LNCAP (cell line): Measurements from ENCODE around the gene PLEKHA1.

ENCODE experiments used
- TF ChIP-seq, protein P1 (sequence below): fragments of 450-650 bp; IDR thresholded peaks from 2 replicates; pipeline ENCODE4 v1.5.1; 2017; ENCODE audit warnings: mild to moderate bottlenecking

Gene PLEKHA1

DNA sequence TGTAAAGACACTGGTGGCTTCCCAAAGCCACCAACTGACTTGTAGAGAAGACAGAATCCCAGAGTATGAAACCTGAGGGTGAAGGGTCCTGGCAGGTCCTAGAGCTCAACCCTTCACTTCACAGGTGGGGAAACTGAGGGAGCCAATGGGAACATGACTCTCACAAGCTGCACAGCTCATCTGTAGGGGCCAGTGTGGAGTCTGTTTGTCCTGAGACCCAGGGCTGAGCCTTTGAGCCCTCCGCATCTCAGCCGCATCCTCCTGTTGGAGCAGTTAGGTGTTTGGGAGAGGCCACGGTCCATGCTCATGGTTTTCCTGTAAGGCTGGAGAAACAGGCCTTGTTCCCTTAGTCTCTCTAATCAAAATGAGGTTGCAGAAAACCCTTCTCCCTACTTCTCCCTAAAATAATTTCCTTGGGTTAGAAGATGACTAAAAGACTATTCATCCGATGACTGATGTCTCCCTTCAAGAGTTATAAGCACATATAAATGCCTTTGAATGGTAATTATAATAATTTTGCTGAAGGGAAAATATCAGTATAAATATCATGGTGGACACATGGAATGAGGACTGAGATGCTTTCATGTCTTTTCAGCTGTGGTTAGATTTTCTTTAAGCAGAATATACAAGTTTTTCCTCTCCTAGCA, 97.1 kb downstream of the PLEKHA1 start:
- TF ChIP-seq, protein P1, sequence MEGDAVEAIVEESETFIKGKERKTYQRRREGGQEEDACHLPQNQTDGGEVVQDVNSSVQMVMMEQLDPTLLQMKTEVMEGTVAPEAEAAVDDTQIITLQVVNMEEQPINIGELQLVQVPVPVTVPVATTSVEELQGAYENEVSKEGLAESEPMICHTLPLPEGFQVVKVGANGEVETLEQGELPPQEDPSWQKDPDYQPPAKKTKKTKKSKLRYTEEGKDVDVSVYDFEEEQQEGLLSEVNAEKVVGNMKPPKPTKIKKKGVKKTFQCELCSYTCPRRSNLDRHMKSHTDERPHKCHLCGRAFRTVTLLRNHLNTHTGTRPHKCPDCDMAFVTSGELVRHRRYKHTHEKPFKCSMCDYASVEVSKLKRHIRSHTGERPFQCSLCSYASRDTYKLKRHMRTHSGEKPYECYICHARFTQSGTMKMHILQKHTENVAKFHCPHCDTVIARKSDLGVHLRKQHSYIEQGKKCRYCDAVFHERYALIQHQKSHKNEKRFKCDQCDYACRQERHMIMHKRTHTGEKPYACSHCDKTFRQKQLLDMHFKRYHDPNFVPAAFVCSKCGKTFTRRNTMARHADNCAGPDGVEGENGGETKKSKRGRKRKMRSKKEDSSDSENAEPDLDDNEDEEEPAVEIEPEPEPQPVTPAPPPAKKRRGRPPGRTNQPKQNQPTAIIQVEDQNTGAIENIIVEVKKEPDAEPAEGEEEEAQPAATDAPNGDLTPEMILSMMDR, result no peak

DNA sequence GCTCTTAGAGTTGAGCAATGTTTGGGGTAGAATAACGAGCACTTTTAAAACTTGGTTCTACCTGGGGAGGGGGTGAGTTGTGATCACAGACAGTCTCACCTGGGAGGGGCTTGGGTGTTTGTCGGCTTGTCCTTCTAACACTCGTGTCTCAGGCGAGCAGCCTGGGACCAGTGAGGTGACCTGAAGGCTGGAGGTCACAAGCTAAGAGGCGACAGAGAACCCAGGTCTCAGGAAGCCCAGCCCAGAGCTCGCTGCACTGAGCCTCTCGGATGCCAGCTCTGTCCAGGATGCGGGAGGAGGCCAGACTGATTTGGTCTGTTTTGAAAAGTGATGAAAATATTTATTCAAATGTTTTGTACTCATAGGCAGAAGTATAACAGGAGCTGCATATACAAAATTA, 98.6 kb downstream of the PLEKHA1 start:
- TF ChIP-seq, protein P1, result no peak

DNA sequence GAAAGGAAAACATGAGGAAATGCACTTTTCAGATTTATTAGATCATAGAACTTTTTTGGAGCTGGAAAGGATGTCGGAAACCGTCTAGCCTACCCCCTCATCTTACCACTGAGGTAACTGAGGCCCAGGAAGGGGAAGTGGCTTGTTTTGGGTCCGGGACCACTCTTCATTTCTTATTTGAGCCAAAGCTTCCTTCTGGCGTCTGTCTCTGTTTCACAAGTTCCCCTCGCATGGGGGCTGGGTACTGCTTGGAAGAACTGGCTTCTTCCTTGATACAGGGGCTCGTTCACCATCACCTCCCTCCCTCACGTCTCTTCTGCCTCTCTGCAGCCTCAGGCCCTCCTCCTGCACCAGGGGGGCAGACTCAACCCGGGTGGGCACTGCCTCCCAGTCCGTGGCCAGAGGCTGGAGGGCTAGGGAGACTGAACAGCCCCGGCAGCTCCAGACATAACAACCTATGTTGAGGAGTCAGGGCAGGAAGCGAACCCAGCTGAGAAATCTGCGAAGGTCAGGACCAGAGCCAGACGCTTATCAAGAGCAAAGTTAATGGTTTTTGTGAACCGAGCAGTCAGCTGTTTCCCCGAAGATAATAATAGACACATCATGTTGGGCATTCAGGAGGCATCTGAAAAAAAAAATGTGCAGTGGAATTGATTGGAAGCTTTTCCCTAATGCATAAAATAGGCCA, 99.8 kb downstream of the PLEKHA1 start:
- TF ChIP-seq, protein P1, result no peak

DNA sequence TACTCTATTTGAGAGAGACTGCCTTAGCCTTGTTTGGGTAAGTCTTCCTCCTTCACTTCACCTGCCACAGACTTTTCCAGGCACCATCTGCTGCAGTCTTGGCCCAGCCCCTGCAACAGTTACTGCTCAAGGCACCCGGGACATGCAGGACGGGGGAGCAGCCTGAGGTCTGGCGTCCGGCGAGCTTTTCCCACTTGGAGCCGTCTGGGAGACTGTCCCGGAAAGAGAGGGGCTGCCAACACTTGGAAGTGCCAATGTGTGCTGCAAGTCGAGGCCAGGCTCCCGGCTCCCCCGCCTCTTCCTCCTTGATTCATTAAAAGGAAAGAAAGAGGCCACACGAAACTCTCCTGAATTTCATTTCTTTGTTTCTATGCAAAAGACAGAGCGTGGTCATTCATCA, 100.6 kb downstream of the PLEKHA1 start:
- TF ChIP-seq, protein P1, result no peak

DNA sequence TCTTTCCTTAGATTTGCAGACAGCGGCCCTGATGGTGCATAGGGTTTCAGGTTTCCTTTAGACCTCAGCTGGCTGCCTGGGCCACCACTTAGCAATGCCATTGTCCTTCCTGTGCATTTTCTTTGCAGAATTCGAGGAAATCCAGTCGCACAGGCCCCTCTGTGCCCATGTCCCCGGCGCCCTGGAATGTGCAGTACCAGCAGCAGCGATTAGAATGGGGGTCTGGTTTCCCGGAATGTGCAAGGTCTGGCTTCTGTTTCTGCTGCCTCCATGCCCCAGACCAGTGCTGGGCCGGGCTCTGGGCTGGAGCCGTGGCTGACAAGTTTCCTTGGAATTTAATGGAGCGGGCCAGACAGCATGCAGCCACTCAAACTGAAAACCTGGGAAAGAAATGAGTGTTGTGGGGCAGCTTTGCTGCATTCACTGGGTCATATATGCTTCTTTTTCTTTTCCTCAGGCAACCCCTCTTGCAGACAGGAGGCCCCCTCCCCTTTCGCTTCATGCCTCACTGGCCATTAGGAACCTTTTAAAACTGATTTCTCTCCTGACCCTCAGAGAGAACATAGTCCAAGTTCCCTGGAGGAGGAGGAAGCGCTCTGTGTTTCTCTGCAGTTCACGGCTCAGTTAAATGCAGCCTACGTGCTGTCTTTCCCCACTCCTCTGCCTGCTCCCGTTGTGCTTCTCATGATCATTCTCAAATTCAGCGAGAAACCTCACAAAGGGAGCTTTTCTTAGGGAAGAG, 101.3 kb downstream of the PLEKHA1 start:
- TF ChIP-seq, protein P1, result no peak

DNA sequence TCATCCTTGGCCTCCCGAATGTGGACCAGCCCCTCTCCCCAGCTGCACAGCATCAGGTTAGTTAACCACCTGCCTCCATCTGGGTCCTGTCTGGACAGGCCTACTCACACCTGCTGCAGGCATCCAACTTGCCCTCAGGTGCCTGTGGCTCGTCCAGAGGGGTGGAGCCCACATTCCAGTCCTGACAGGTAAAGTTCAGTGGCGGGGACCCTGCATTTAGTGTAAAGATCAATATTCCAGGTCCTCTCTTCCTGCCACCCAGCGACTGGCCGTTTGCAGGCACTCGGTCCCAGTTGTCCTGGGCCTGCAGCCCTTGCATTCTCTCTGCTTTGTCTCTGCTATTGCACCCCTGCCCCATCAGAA, 101.8 kb downstream of the PLEKHA1 start:
- TF ChIP-seq, protein P1, result no peak

DNA sequence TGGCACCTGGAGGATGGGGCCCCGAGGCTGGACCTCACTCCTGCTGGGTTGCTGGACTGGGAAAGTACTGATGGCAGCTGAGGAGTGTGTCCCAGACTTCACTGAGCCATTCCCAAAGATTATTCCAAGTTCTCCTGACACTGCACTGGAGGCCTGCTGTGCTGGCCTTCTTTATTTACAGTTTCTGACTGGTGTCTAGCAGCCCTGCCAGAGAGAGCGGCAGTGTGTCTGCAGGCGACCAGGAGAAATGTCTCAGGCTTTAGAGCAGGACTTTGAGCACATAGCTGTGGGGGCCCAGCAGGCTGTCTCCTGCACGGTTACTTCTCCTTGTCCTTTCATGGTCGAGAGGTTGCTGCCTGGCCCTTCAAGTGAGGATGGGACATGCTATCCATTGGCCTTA, 102.9 kb downstream of the PLEKHA1 start:
- TF ChIP-seq, protein P1, result no peak
